PC-9 (cell line): ENCODE results near the gene CDC73.

Source experiments
- EZH2 ChIP-seq: fragments of 200-600 bp; sonication (generic); IDR thresholded peaks from 2 replicates; pipeline ENCODE4 v1.8.0; 2017; ENCODE audit warnings: antibody characterized with exemption, low read depth
- TF ChIP-seq, protein P1 (sequence below): fragments of 200-600 bp; sonication (generic); conservative IDR thresholded peaks from 2 replicates; pipeline ENCODE4 v1.6.1; 2017; ENCODE audit warnings: mixed run types, antibody characterized with exemption, mild to moderate bottlenecking, moderate library complexity

DNA sequence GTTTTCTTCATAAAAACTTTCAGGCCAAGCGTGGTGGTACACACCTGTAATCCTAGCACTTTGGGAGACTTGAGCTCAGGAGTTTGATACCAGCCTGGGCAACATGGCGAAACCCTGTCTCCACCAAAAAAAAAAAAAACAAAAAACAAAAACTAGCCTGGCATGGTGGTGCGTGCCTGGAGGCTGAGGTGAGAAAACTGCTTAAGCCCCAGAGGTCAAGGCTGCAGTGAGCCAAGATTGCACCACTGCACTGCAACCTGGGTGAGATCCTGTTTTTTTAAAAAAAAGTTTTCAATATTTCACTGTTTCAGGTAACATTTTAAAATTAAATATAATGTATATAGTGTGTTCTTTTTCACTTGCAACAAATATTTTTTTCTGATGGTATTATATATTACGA is 78.1 kb downstream of the CDC73 start:
- TF ChIP-seq, protein P1, sequence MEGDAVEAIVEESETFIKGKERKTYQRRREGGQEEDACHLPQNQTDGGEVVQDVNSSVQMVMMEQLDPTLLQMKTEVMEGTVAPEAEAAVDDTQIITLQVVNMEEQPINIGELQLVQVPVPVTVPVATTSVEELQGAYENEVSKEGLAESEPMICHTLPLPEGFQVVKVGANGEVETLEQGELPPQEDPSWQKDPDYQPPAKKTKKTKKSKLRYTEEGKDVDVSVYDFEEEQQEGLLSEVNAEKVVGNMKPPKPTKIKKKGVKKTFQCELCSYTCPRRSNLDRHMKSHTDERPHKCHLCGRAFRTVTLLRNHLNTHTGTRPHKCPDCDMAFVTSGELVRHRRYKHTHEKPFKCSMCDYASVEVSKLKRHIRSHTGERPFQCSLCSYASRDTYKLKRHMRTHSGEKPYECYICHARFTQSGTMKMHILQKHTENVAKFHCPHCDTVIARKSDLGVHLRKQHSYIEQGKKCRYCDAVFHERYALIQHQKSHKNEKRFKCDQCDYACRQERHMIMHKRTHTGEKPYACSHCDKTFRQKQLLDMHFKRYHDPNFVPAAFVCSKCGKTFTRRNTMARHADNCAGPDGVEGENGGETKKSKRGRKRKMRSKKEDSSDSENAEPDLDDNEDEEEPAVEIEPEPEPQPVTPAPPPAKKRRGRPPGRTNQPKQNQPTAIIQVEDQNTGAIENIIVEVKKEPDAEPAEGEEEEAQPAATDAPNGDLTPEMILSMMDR = no peak
- TF ChIP-seq EZH2 = no peak
